H54 (cell line): ENCODE measurements around the gene UTP15.

Source experiments
- DNase-seq: peaks from one replicate; pipeline ENCODE4 v3.0.0; 2011; ENCODE audit warnings: low spot score, mixed read lengths; ENCODE audit not compliant: insufficient read length
- FAIRE-seq: peaks from 3 replicates; lab custom pipeline; 2011; peaks lifted over from hg19 to GRCh38; lab: Jason Lieb, UNC
- POLR2A ChIP-seq: IDR thresholded peaks from 2 replicates; pipeline ENCODE4 v1.6.1; 2011; ENCODE audit warnings: low read depth, mild to moderate bottlenecking, low read length

The UTP15 gene

DNA sequence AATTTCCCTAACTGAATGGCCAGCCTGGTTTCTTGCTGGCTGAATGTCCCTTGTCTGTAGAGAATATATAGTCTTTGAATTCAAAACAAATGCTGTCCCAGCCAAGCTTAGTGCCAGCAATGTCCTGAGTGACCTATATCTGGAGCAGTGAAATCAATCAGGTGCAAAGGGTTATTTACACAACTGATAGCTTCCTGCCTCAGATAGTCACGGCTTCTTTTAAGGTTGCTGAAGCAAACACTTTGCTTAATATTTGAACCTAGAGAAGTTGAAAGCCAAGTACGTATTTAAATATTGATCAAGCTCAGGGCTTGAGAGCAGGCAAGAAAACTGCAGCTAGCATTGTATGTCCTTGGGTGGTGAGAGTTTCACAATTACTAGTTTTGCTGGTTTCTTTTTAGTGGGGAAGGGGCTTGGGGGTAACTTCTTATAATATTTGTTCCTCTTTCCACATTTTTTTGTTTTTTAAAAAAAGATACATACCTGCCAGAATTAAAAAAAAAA lies 58.4 kb downstream of the UTP15 start:
- no peak for DNase-seq
- no peak for FAIRE-seq
- no peak for TF ChIP-seq POLR2A

DNA sequence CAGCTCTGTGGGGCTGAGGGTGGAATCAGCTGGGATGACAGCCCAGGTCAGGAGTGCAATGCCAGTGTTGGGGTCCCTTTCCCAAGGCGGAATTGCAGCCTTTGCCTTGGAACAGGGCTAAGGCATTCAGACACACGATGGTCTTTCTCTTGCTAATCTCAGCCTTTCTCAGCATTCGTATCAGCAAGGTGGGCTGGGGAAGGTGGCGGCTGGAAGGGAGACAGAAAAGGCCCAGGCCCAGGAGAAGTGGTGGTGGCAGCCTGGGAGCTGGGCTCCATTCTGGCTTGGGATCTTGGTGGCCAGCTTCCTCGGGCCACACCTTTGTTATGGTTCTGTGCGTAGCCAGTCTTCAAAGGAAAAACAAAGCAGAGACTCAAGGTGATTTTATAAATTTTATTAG lies 59.3 kb downstream of the UTP15 start:
- FAIRE-seq (no peak), DNase-seq (no peak)
- no peak for TF ChIP-seq POLR2A

DNA sequence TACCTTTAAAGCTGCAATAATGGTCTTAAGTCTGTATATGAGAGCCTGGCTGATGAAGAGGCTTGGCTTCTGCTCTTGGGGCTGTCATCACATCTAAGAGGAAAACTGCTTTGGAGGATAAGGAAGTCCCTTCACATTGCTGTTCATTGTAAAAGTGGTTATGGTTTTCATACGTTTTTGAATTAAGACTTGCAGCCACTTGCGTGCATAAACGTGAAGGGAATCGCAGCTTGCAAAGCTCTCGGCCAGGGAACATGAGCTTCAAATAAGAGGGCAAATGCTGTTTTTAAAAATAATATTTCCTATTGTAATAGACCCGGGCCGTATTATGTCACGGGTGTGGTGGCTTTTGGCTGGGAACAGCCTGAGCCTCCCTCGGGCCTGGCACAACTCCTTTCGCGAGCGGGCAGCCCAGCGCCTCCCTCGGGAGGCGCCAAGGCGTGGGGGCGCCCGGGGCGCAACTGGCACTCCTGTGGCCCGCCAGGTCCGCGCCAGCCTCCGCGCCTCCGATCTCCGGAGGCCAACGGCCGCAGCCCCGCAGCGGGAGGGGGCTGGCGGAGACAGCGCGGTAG lies 59.9 kb downstream of the UTP15 start:
- FAIRE-seq (no peak), DNase-seq (no peak)
- TF ChIP-seq POLR2A, result no peak

DNA sequence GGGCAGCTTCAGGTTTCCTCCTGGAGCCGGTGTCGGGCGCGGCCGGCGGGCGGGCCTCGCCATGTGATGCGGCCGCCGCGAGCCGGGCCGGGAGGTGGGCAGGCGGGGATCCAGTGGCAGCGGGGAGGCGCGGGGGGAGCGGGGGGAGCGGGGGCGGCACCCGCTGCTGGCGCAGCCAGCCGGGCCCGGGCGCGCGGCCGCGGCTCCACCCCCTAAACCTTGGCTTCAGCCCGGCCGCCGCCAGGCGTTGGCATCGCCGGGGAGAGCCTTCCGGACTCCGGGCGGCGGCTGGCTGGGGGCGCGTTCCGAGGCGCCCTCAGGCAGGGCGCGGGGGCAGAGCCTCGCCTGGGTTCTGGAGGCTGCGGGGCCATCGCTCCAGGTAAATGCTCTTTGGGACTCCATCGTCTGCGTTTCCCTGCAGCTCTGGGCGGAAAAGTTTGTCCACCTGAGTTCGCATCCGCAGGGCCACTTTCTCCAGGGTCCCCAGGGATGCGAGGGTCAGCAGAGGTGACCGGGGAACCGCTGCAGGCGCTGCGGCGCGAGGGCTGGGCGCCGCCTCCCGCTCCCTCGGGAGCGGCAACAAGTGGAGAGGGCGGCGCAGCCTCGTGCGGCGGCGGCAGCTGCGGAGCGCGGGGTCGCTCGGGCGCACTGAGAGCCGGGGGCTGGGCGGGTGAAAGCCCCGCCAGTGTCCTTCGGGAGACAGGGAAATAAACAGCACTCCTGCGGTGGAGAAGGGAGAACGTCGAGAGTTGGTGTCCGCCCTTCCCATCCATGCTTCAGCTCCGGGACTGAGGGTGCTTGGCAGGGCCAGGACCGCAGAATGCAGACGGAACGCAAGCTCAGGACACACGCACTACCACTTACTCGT lies 60.6 kb downstream of the UTP15 start, which contains the start of gene ARHGEF28:
TSS of gene ARHGEF28 (plus strand) at position 253 of the 868 bp plus-strand sequence. CDS start 58,656 bp downstream, outside the sequence.
- peak; percentile 45 for TF ChIP-seq POLR2A
- FAIRE-seq (no peak), DNase-seq (peak; percentile 72)

DNA sequence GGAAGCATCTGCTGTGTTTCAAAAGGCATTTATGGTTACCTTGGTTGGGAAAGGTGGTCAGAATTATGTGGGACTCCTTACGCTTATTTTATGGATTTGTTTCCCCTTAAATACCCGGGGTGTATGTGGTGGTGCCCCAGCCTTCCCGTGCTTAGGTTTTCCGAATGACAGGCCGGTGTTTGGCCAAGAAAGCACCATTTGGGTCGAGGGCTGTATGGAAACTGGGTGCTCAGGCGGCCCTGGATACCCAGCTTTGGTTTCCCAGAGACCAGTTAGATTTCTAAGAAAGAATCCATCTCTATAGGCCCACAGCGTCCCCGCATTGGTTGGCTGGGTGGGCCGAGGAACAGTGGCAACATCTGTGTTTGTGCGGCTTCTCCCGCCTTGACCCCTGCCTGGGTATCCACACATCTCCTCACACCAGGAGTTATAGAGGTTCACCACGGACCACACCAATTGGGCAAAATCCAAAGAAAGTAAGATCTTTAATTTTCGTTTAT lies 61.3 kb downstream of the UTP15 start:
- DNase-seq (no peak), FAIRE-seq (no peak)
- TF ChIP-seq POLR2A, result no peak

DNA sequence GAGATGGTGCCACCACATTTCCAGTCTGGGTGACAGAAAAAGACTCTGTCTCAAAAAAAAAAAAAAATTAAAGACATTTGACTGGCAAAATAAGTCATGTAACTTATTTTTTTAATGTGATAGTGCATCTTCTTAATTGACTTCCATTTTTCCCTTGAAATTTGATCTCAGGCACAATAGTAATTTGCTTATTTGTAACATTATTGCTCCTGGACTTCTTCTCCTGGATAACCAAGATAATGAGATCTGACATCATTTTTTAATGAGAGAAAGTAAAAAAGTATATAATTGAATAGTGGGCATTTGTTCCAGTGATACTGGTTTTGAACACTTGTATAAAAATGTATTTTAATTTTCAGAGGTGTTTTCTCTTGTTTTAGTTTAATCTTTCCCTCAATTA lies 63.9 kb downstream of the UTP15 start:
- DNase-seq (no peak), FAIRE-seq (no peak)

DNA sequence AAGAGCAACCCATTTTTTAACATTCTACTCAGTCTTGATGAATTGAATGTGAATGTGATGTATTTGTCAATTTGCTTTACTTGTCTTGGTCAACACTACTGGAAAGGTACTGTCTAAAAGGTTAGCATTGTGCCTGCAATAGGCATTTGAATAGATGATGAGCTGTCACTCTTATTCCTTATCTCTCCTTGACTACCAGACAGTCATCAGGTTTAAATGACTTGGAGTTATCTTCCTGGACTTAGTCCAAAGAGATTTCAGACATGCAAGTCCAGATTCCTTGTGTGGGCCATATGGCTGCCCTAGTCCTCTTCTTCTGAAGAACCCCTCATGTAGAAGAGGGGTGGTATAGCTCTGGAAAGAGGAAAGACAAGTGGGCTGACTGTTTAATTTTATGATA lies 65.2 kb downstream of the UTP15 start:
- no peak for TF ChIP-seq POLR2A
- FAIRE-seq (no peak), DNase-seq (no peak)

More for the DNA sequence above, 63.9 kb downstream of the UTP15 start:
- no peak for TF ChIP-seq POLR2A

DNA sequence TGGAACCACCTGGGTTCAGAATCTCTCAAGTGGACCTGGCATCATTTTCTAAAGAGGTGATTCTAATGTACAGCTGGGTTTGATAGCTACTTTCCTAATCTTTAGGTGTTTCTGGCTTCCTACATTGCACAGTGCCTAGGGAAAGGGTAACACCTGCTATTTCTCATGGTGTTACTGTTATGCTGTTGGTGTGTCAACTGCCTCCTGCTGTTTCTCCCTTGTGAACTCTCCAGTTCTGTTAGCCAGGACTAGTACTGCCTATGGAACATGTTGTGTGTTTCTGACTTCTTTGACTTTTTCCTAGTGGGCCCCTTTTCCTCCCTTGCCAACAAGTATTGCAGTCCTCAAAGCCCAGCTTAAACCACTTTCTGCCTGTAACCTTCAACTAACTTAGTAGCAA lies 66.0 kb downstream of the UTP15 start:
- no peak for TF ChIP-seq POLR2A
- FAIRE-seq, result peak; percentile 75
- DNase-seq, result no peak
